NCI-H146 treated with DMSO at 0.1 percent for 48 hours (cell line): ENCODE results near the gene C17orf107.
"Not testable (repeated sequence)": the region's sequence is repeated elsewhere in the genome, so short reads cannot be mapped to it uniquely, and the experiment has no call there.

Experiments used
- DNase-seq: peaks from one replicate; lab custom pipeline; 2025; ENCODE audit not compliant: unreplicated experiment; lab: John Stamatoyannopoulos, UW

C17orf107 gene

DNA sequence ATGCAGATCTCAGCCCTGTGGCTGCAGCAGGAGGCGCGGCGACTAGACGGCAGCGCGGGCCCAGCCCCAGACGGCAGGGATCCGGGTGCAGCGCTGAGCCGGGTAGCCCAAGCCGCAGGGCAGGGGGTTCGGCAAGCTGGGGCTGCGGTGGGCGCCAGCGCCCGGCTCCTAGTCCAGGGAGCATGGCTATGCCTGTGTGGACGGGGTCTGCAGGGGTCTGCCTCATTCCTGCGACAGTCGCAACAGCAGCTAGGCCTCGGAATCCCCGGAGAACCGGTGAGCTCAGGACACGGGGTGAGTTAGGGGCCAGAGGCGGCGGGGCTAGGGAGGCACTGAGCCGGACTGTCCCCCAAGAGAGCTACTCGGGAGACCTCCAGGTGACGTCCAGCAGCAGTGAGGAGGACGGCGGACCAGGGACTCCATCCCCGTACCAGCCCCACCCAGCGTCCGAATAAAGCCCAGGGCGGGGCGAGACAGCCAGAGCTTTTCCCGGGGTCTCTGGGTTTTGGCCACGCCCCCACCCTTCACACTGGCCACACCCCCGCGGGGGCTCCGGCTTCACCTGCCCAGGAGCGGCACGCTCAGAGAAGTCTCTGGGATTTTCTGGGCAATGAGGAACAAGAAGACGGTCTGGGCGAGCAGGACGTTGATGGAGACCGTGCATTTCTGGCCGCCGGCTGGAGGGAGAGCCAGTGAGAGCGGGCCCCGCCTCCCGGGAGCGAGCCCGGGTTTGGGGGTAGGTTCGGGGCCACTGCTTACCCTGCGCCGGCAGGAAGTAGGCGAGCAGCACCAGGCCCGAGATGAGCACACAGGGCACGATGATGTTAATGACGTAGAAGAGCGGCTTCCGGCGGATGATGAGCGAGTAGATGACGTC lies 1.1 kb downstream of the C17orf107 start:
- no peak for DNase-seq

DNA sequence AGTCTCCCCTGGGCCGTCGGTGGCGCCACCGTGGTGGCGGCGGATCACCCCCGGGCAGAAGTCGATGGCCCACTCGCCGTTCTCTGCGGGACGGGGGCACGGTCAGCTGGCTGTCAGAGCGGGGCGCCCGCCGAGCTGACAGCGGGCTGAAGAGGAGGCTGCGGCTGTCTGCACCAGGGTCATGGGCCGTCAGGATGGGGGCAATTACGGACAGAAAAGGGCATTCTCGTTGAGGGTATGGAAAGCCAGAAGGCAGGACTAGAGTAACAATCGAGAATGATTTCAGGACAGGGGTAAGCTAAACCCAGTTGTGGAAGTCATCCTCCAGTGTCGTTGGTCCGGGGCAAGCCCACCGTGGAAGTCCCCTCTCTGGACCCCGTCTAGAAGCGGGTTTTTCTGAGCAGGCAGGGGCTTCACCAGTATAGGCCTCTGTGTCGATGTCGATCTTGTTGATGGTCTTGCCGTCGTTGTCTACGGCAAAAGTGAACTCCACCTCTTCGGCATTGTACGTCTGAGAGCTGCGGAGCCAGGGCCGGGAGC lies 1.8 kb downstream of the C17orf107 start:
- DNase-seq = no peak

GRCh38 chr17:4901648-4902344 lies 2.5 kb downstream of the C17orf107 start:
- DNase-seq = no peak

GRCh38 chr17:4902540-4902939 lies 3.2 kb downstream of the C17orf107 start:
- no peak for DNase-seq

- peak; percentile 43 for DNase-seq
These were observed 3.9 kb downstream of the C17orf107 start, which contains the start of gene CHRNE for GRCh38 chr17:4903051-4903818. TSS of gene CHRNE (minus strand) at chr17:4903098. CDS start at chr17:4903063, 35 bp downstream.

GRCh38 chr17:4906642-4907041 lies 7.3 kb downstream of the C17orf107 start:
- DNase-seq = not testable (repeated sequence)

GRCh38 chr17:4908301-4908700 lies 9.0 kb downstream of the C17orf107 start:
- peak; percentile 68 for DNase-seq

GRCh38 chr17:4908711-4909496 lies 9.6 kb downstream of the C17orf107 start:
- peak; percentile 73 for DNase-seq

DNA sequence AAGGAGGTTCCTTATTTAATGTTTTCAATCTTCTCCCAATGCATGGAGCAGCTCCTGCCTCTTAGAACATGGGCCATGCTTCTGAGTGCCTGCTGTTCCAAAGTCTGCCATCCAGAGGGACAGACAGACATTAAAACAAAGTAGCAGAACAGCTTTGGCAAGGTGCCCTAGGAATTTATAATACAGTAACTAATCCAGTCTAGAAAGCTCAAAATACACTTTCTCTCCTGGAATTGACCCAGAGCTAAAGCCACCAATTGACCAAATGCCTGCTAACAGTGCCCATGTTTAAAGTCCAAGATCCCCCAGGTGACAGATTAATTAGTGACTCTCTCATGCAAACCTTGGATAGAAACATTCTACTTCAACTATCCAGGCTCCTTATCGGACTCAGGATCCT lies 14.7 kb downstream of the C17orf107 start:
- DNase-seq = no peak

GRCh38 chr17:4914551-4914950 lies 15.2 kb downstream of the C17orf107 start:
- DNase-seq = not testable (repeated sequence)

GRCh38 chr17:4919511-4920047 lies 20.2 kb downstream of the C17orf107 start:
- DNase-seq = no peak

GRCh38 chr17:4920351-4921048 lies 21.2 kb downstream of the C17orf107 start:
- DNase-seq = no peak

- DNase-seq = no peak
These were observed 22.0 kb downstream of the C17orf107 start for GRCh38 chr17:4921320-4921719.

GRCh38 chr17:4926577-4927335 lies 27.4 kb downstream of the C17orf107 start:
- DNase-seq = not testable (repeated sequence)

- DNase-seq = no peak
These were observed 29.5 kb downstream of the C17orf107 start for GRCh38 chr17:4928881-4929280.

DNA sequence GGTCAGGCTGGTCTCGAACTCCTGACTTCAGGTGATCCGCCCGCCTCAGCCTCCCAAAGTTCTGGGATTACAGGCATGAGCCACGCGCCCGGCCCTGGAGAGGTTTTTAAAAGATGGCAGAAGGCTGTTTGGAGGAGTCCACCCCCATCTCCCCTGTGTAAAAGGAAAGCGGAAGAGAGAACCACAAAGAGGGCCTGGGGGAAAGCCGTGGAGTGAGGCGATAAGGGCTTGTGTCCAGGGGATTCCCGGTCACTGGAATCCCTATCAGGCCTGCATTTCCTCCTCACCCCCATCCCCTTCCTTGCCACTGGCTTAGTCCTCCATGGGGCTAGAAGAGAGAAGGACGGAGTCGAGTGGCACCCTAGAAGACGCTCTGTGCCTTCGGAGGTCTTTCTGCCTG lies 32.6 kb downstream of the C17orf107 start, which contains the start of gene GP1BA:
Gene GP1BA (plus strand): TSS at position 315 of the 400 bp plus-strand sequence. CDS start 328 bp downstream, outside the sequence.
- no peak for DNase-seq

GRCh38 chr17:4932756-4933155 lies 33.4 kb downstream of the C17orf107 start:
- DNase-seq = no peak

DNA sequence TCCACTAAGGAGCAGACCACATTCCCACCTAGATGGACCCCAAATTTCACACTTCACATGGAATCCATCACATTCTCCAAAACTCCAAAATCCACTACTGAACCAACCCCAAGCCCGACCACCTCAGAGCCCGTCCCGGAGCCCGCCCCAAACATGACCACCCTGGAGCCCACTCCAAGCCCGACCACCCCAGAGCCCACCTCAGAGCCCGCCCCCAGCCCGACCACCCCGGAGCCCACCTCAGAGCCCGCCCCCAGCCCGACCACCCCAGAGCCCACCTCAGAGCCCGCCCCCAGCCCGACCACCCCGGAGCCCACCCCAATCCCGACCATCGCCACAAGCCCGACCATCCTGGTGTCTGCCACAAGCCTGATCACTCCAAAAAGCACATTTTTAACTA lies 34.3 kb downstream of the C17orf107 start:
- DNase-seq = no peak
